Panc1 (cell line): Measurements from ENCODE around the gene CHRM4. TPM values are rescaled to one million over a fixed set of nuclear protein-coding genes. Genes with fewer than 3 reads are reported as not detected.

Experiments
- ATAC-seq: fragments of 200-7000 bp; cut with Tn5 transposase; 2 replicates; pipeline ENCODE4 v1.9.1; 2020; ENCODE audit warnings: mild to moderate bottlenecking, moderate library complexity
- BruUV-seq: library from RNA; stranded (reverse); fragments of 400-500 nt; replicated peaks from 2 replicates; lab custom pipeline; 2021; lab: Mats Ljungman, UMichigan
- CTCF ChIA-PET: fragments of 300-600 bp; sonication (Branson Sonifier 250); formaldehyde crosslinking; loops from one replicate; lab custom pipeline; 2022; ENCODE audit warnings: antibody characterized with exemption; lab: Charles Lee
- POLR2A ChIA-PET: fragments of 300-600 bp; sonication (Branson Sonifier 250); formaldehyde crosslinking; loops from one replicate; lab custom pipeline; 2022; ENCODE audit warnings: antibody characterized with exemption; lab: Charles Lee
- DNase-seq: peaks from one replicate; pipeline ENCODE4 v3.0.0-alpha.2; 2010; ENCODE audit warnings: low read depth, low spot score
- H3K27ac ChIP-seq: 2 replicates; pipeline ENCODE4 v1.5.1; 2011; ENCODE audit warnings: mild to moderate bottlenecking, low read length, inconsistent platforms
- H3K27me3 ChIP-seq: fragments of 200-500 bp; sonication (Bioruptor generic); 2 replicates; pipeline ENCODE4 v1.6.0; 2014; ENCODE audit warnings: low read length, inconsistent platforms; ENCODE audit not compliant: control insufficient read depth, insufficient read depth
- H3K36me3 ChIP-seq: fragments of 200-500 bp; sonication (Bioruptor generic); 2 replicates; pipeline ENCODE4 v1.5.1; 2014; ENCODE audit warnings: inconsistent platforms, mild to moderate bottlenecking, low read length, moderate library complexity; ENCODE audit not compliant: control insufficient read depth, insufficient read depth
- H3K4me1 ChIP-seq: 2 replicates; pipeline ENCODE4 v1.5.1; 2011; ENCODE audit warnings: inconsistent platforms, mild to moderate bottlenecking, low read length, moderate library complexity; ENCODE audit not compliant: control insufficient read depth, insufficient read depth
- H3K4me3 ChIP-seq, 2 experiments: 2 replicates each; pipeline ENCODE4 v1.5.1; 2011 to 2012; ENCODE audit warnings: low read depth in 2 of 2, low read length in 2 of 2, mild to moderate bottlenecking in 2 of 2, inconsistent platforms in 1 of 2, moderate library complexity in 1 of 2
- H3K9me3 ChIP-seq: fragments of 200-500 bp; sonication (Bioruptor generic); 2 replicates; pipeline ENCODE4 v1.5.1; 2014; ENCODE audit warnings: low read depth, mild to moderate bottlenecking, inconsistent platforms, low read length, moderate library complexity; ENCODE audit not compliant: control insufficient read depth, insufficient read depth
- POLR2AphosphoS5 ChIP-seq: IDR thresholded peaks from 2 replicates; pipeline ENCODE4 v1.6.1; 2012; ENCODE audit warnings: mild to moderate bottlenecking, low read depth, low read length, moderate library complexity
- SIN3A ChIP-seq: IDR thresholded peaks from 2 replicates; pipeline ENCODE4 v1.6.1; 2012; ENCODE audit warnings: low read depth, mild to moderate bottlenecking, low read length, moderate library complexity, borderline replicate concordance; ENCODE audit not compliant: insufficient read depth
- TCF7L2 ChIP-seq: IDR thresholded peaks from 2 replicates; pipeline ENCODE4 v1.6.1; 2011; ENCODE audit warnings: mild to moderate bottlenecking, low read depth, low read length, inconsistent platforms
- in situ Hi-C: cut with HindIII; loops from 2 replicates; pipeline ENCODE4 v1.10.0; 2016; ENCODE audit warnings: low sequenced_read_pairs, low pct_unique_long_range_greater_than_20kb
- intact Hi-C: fragments of 100-400 bp; cut with micrococcal nuclease; formaldehyde crosslinking; loops from one replicate; pipeline ENCODE4 v1.10.0; 2022; ENCODE audit not compliant: unreplicated experiment
- total RNA-seq: library from RNA; stranded (reverse); gene quantifications from one replicate; pipeline ENCODE4 v1.2.1, GENCODE V29; 2021; ENCODE audit not compliant: unreplicated experiment
- TF ChIP-seq, protein P1 (sequence below), 2 experiments: IDR thresholded peaks; 2 replicates each; pipeline ENCODE4 v1.6.1; 2011 to 2012; ENCODE audit warnings: low read depth in 2 of 2, control low read depth in 1 of 2, low read length in 1 of 2, mild to moderate bottlenecking in 1 of 2, moderate library complexity in 1 of 2; ENCODE audit not compliant: insufficient read depth in 1 of 2
- TF ChIP-seq, protein P2 (sequence below): fragments of 450-650 bp; IDR thresholded peaks from 2 replicates; pipeline ENCODE4 v1.5.1; 2017; ENCODE audit warnings: mild to moderate bottlenecking

The CHRM4 gene
- total RNA-seq, 1 experiment from 2014 or later: 3.1 TPM

DNA sequence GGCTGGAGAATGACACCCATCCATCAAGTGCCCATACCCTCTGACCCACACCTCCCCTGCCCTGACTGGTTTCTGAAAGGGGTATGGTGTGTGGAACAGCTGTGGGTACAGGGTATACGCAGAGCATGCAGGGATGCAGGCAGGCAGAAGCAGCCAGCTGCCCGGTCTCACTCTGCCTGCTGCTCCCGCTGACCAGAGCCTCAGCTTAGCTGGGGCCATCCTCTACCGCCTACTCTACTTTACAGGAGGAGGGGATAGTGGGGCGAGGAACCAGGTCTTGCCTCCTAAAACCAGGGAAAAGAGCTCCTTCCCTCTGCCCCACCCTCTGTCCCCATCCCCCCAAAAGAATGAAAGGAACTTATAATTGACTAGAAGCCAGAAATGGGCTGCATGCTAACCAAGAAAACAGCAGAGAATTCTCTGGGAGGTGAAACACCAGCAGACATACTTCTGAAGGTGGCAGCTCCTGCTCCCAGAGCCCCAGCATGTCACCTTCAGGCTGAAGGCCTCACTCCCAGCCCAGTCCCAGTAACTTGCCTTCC lies 13.0 kb upstream of the CHRM4 start:
- no peak overlapping the region for H3K27ac ChIP-seq
- no TSS peak for BruUV-seq

DNA sequence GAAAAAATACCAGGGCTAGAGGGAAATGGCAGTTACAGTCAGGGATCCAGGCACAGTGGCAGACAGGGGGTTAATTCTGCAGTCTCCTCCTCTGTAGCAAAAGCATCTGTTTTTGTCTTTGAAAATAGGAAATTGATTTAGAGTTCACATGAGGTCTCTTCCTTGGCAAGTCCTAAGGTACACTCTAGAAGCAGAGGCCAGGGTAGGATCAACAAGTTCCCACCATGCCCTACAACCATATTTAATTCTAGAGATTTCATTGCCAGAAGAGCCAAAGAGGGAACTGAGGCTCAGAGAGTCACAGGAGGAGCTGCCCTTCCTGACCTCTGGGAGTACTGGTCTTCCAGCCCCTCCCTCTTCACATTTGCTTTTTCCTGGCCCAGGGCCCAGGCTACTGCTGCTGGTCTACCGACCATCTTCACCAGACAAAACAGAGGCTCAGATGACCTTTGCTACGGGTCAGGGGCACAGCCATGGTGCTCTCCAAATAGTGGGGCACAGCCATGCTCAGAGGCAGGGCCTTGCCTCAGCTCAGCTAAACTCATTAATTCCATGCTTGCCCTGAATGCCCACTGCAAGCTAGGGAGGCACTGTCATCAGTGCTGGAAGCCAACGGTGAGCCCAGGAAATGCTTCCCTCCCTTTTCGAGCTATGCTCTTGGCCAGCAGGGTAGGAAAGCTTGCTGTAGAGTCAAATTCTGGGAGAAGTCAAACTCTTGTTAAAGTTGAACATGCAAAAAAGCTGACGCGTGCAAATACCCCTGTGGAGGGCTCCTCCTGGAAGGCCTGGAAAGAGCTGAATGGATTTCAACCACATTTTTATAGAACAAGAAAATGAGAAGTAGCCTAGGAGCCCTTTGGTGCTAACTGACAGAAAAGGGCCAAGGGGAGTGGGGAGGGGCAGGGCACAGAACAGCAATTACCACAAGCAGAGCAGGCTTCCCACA lies 11.7 kb upstream of the CHRM4 start:
- peaks cover 4% of the 10 kb centered on the region; the same call in 1 of the 2 replicates for H3K4me1 ChIP-seq
- ChIA-PET CTCF (no interaction called here), POLR2A (no interaction called here)
- TF ChIP-seq, protein P1, sequence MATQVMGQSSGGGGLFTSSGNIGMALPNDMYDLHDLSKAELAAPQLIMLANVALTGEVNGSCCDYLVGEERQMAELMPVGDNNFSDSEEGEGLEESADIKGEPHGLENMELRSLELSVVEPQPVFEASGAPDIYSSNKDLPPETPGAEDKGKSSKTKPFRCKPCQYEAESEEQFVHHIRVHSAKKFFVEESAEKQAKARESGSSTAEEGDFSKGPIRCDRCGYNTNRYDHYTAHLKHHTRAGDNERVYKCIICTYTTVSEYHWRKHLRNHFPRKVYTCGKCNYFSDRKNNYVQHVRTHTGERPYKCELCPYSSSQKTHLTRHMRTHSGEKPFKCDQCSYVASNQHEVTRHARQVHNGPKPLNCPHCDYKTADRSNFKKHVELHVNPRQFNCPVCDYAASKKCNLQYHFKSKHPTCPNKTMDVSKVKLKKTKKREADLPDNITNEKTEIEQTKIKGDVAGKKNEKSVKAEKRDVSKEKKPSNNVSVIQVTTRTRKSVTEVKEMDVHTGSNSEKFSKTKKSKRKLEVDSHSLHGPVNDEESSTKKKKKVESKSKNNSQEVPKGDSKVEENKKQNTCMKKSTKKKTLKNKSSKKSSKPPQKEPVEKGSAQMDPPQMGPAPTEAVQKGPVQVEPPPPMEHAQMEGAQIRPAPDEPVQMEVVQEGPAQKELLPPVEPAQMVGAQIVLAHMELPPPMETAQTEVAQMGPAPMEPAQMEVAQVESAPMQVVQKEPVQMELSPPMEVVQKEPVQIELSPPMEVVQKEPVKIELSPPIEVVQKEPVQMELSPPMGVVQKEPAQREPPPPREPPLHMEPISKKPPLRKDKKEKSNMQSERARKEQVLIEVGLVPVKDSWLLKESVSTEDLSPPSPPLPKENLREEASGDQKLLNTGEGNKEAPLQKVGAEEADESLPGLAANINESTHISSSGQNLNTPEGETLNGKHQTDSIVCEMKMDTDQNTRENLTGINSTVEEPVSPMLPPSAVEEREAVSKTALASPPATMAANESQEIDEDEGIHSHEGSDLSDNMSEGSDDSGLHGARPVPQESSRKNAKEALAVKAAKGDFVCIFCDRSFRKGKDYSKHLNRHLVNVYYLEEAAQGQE (IDR thresholded peaks at IDR 0.05; ENCODE audit: insufficient read depth in 1 of 2, low read depth in 2 of 2, low read length in 1 of 2): no peak
- no peak for TF ChIP-seq TCF7L2
- TF ChIP-seq, protein P2, sequence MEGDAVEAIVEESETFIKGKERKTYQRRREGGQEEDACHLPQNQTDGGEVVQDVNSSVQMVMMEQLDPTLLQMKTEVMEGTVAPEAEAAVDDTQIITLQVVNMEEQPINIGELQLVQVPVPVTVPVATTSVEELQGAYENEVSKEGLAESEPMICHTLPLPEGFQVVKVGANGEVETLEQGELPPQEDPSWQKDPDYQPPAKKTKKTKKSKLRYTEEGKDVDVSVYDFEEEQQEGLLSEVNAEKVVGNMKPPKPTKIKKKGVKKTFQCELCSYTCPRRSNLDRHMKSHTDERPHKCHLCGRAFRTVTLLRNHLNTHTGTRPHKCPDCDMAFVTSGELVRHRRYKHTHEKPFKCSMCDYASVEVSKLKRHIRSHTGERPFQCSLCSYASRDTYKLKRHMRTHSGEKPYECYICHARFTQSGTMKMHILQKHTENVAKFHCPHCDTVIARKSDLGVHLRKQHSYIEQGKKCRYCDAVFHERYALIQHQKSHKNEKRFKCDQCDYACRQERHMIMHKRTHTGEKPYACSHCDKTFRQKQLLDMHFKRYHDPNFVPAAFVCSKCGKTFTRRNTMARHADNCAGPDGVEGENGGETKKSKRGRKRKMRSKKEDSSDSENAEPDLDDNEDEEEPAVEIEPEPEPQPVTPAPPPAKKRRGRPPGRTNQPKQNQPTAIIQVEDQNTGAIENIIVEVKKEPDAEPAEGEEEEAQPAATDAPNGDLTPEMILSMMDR: no peak
- TF ChIP-seq SIN3A: no peak
- TF ChIP-seq POLR2AphosphoS5: no peak
- BruUV-seq: no TSS peak
- intact Hi-C loops (no loop called here), in situ Hi-C loops (no loop called here)
- DNase-seq: no peak
- ATAC-seq: no peak
- H3K27me3 ChIP-seq: no peaks in the 10 kb centered on the region
- no peaks in the 10 kb centered on the region for H3K36me3 ChIP-seq
- no peak overlapping the region for H3K4me3 ChIP-seq
- no peaks in the 10 kb centered on the region for H3K9me3 ChIP-seq
- no peak overlapping the region for H3K27ac ChIP-seq

More for the DNA sequence above, 13.0 kb upstream of the CHRM4 start:
- Histone ChIP-seq H3K27me3 (no peaks in the 10 kb centered on the region), H3K4me3 (no peak overlapping the region), H3K36me3 (peaks cover 4% of the 10 kb centered on the region), H3K9me3 (no peaks in the 10 kb centered on the region), H3K4me1 (peaks cover 4% of the 10 kb centered on the region; the same call in 1 of the 2 replicates)
- no peak for DNase-seq
- ChIA-PET CTCF (no interaction called here), POLR2A (no interaction called here)
- ATAC-seq: no peak
- in situ Hi-C loops (no loop called here), intact Hi-C loops (no loop called here)
- TF ChIP-seq, protein P2: no peak
- no peak for TF ChIP-seq POLR2AphosphoS5
- no peak for TF ChIP-seq TCF7L2
